Measurements from ENCODE around the gene CUL4A. TPM values are rescaled to one million over a fixed set of nuclear protein-coding genes. Genes with fewer than 3 reads are reported as not detected.

The CUL4A gene
- total and polyA plus RNA-seq, 9 of the 15 experiments (the other 6 are each of a cell fraction or from before 2014, with no cell fraction given) = 21.1 to 92.0 (median 63.2) TPM

DNA sequence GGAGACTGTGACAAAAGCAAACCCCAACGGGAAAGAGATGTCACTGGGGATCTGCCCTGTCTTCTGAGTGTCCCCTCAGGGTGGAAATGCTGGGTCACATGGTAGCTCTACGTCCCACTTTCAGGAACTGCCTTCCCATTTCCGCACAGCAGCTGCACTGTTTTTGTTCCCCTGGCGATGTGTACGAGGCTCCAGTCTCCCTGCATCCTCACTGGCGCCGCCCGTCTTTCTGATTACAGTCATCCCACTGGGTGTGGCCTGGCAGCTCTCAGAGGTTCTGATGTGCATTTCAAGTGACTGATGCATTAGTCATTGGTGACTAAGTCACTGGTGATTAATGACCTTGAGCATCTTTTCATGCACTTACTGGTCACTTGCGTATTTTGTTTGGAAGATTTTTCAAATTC is 22.1 kb upstream of the CUL4A start (continued):
- no peak for TF ChIP-seq NCOA6 (IDR thresholded peaks at IDR 0.05)
- TF ChIP-seq, protein P1, sequence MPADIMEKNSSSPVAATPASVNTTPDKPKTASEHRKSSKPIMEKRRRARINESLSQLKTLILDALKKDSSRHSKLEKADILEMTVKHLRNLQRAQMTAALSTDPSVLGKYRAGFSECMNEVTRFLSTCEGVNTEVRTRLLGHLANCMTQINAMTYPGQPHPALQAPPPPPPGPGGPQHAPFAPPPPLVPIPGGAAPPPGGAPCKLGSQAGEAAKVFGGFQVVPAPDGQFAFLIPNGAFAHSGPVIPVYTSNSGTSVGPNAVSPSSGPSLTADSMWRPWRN (IDR thresholded peaks at IDR 0.05; ENCODE audit: low read depth) = no peak
- TF ChIP-seq, protein P2, sequence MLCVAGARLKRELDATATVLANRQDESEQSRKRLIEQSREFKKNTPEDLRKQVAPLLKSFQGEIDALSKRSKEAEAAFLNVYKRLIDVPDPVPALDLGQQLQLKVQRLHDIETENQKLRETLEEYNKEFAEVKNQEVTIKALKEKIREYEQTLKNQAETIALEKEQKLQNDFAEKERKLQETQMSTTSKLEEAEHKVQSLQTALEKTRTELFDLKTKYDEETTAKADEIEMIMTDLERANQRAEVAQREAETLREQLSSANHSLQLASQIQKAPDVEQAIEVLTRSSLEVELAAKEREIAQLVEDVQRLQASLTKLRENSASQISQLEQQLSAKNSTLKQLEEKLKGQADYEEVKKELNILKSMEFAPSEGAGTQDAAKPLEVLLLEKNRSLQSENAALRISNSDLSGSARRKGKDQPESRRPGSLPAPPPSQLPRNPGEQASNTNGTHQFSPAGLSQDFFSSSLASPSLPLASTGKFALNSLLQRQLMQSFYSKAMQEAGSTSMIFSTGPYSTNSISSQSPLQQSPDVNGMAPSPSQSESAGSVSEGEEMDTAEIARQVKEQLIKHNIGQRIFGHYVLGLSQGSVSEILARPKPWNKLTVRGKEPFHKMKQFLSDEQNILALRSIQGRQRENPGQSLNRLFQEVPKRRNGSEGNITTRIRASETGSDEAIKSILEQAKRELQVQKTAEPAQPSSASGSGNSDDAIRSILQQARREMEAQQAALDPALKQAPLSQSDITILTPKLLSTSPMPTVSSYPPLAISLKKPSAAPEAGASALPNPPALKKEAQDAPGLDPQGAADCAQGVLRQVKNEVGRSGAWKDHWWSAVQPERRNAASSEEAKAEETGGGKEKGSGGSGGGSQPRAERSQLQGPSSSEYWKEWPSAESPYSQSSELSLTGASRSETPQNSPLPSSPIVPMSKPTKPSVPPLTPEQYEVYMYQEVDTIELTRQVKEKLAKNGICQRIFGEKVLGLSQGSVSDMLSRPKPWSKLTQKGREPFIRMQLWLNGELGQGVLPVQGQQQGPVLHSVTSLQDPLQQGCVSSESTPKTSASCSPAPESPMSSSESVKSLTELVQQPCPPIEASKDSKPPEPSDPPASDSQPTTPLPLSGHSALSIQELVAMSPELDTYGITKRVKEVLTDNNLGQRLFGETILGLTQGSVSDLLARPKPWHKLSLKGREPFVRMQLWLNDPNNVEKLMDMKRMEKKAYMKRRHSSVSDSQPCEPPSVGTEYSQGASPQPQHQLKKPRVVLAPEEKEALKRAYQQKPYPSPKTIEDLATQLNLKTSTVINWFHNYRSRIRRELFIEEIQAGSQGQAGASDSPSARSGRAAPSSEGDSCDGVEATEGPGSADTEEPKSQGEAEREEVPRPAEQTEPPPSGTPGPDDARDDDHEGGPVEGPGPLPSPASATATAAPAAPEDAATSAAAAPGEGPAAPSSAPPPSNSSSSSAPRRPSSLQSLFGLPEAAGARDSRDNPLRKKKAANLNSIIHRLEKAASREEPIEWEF (CRISPR knock-in tag; IDR thresholded peaks at IDR 0.05) = no peak
- no peak for TF ChIP-seq NCOA1 (IDR thresholded peaks at IDR 0.05; ENCODE audit: low read depth)
- no peak for TF ChIP-seq ELF4 (CRISPR knock-in tag; IDR thresholded peaks at IDR 0.05)
- TF ChIP-seq, protein P3, sequence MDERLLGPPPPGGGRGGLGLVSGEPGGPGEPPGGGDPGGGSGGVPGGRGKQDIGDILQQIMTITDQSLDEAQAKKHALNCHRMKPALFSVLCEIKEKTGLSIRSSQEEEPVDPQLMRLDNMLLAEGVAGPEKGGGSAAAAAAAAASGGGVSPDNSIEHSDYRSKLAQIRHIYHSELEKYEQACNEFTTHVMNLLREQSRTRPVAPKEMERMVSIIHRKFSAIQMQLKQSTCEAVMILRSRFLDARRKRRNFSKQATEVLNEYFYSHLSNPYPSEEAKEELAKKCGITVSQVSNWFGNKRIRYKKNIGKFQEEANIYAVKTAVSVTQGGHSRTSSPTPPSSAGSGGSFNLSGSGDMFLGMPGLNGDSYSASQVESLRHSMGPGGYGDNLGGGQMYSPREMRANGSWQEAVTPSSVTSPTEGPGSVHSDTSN (CRISPR knock-in tag; IDR thresholded peaks at IDR 0.05; ENCODE audit: low read depth) = no peak
- TF ChIP-seq, protein P3 (tag; conservative IDR thresholded peaks at IDR 0.05; ENCODE audit: low read depth) = peak; percentile 91
- TF ChIP-seq DDX20 (tag; IDR thresholded peaks at IDR 0.05; ENCODE audit: low read depth) = no peak
- no peak for TF ChIP-seq ZNF77 (CRISPR knock-in tag; IDR thresholded peaks at IDR 0.05)
- no peak for TF ChIP-seq MTA1 (IDR thresholded peaks at IDR 0.05; ENCODE audit: borderline replicate concordance)

Measured in K562 (cell line).